KOPT-K1 (cell line): ENCODE results near the gene RBM45.
"Not testable (repeated sequence)": the region's sequence is repeated elsewhere in the genome, so short reads cannot be mapped to it uniquely, and the experiment has no call there.

Experiments
- H3K27ac ChIP-seq: fragments of 200-600 bp; sonication (generic); 2 replicates; pipeline ENCODE4 v1.5.1; 2016; ENCODE audit warnings: antibody characterized with exemption, mild to moderate bottlenecking, low read depth, low read length; ENCODE audit not compliant: poor library complexity, severe bottlenecking
- H3K36me3 ChIP-seq: fragments of 200-600 bp; sonication (generic); 2 replicates; pipeline ENCODE4 v1.5.1; 2017; ENCODE audit warnings: antibody characterized with exemption, mild to moderate bottlenecking, low read length, moderate library complexity; ENCODE audit not compliant: insufficient read depth
- H3K9me3 ChIP-seq: fragments of 200-600 bp; sonication (generic); 2 replicates; pipeline ENCODE4 v1.5.1; 2017; ENCODE audit warnings: antibody characterized with exemption, low read length, mild to moderate bottlenecking; ENCODE audit not compliant: insufficient read depth, poor library complexity, severe bottlenecking

RBM45 gene, protein sequence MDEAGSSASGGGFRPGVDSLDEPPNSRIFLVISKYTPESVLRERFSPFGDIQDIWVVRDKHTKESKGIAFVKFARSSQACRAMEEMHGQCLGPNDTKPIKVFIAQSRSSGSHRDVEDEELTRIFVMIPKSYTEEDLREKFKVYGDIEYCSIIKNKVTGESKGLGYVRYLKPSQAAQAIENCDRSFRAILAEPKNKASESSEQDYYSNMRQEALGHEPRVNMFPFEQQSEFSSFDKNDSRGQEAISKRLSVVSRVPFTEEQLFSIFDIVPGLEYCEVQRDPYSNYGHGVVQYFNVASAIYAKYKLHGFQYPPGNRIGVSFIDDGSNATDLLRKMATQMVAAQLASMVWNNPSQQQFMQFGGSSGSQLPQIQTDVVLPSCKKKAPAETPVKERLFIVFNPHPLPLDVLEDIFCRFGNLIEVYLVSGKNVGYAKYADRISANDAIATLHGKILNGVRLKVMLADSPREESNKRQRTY

DNA sequence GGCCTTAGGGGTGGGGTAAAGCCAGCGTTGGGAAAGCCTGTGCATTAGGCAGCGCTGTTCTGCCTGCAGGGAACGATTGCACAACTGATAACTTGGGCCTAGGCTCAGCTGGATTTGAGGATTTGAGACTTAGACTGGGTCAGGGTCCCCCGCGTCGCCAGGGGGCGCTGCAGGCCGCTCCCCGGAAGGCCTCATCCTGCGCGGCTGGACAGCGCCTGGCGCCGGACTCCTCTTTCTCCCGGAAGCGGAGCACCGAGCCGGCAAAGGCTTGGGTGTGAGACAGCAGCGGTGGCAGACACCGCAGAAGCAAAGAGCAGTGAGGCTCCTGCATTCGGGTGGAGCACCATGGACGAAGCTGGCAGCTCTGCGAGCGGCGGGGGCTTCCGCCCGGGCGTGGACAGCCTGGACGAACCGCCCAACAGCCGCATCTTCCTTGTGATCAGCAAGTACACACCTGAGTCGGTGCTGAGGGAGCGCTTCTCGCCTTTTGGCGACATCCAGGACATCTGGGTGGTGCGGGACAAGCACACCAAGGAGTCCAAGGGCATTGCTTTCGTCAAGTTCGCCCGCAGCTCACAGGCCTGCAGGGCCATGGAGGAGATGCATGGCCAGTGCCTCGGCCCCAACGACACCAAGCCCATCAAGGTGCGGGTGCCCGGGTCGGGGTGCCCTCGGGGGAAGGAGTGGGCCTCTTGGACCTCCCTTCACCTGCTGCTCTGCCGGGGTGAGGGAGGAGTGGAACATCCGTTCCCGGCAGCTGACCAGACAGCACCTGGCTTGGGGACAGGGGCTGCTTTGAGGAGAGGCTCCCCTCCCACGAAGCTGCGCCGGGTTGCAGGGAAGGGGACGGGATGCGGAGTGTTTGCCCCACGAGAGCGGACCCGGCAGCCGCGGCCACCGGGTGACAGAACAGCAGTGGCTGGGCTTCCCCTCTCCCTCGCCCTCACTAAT is at the start of gene RBM45:
Gene RBM45 (plus strand): TSS at position 236 of the 951 bp plus-strand sequence. CDS start 110 bp downstream, at position 346.
- Histone ChIP-seq H3K36me3 (peaks cover 5% of the 10 kb centered on the region; the same call in 1 of the 2 replicates), H3K27ac (peak within 1 kb of the TSS; percentile 72), H3K9me3 (no peaks in the 10 kb centered on the region)

DNA sequence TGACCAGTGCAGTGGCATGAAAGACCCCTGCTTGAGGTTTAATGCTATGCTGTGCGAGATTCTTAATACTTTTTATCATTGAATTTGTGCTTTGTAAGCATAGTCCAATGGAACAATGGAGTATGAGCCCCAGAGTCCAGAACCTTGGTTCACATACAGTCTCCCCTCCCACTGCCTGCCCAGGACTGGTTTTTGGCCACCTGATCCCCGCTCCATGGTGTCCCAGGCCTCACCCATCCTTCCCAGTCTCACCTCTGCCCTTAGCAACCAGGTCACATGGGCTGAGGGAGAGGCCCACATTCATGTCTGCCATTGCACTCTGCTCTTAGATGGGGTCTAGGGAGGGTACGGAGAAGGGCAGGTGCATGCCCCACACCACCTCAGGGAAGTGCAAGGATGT is 45.9 kb upstream of the RBM45 start:
- Histone ChIP-seq H3K9me3 (no peaks in the 10 kb centered on the region), H3K36me3 (no peaks in the 10 kb centered on the region), H3K27ac (no peak overlapping the region)

DNA sequence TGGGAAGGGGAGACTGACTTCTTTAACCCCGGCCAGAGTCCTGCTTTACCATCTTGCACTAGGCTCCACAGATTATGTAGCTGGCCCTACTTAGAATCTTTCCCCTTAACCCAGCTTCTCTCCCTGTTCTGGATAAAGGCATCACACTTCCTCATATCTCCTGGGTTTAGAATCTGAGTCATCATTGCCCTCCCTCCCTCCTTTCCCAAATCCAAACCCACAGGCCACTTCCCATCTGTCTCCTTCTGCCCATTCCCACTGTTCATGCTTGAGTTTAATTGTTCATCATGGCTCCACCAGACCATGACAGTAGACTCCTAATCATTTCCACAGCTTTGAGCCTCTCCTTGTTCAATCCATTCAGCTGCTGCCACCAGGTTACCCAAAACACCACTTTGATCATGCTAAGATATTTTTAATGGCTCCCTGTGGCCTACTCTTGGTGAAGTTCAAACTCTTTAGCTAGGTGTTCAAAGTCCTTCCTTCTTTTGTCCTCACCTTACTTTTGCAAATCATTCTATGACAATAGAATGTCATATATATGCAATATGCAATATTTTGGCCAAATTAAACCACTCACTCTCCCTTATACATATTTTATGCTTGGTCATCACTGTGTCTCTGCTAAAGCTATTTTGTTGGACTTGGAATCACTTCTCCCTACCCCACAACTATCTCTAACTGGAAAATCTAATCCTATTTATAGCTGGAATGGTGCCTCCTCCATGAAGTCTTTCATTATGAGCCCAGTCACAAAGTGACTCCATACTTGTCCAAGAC is 45.2 kb upstream of the RBM45 start:
- Histone ChIP-seq H3K9me3 (no peaks in the 10 kb centered on the region), H3K36me3 (no peaks in the 10 kb centered on the region), H3K27ac (no peak overlapping the region)

DNA sequence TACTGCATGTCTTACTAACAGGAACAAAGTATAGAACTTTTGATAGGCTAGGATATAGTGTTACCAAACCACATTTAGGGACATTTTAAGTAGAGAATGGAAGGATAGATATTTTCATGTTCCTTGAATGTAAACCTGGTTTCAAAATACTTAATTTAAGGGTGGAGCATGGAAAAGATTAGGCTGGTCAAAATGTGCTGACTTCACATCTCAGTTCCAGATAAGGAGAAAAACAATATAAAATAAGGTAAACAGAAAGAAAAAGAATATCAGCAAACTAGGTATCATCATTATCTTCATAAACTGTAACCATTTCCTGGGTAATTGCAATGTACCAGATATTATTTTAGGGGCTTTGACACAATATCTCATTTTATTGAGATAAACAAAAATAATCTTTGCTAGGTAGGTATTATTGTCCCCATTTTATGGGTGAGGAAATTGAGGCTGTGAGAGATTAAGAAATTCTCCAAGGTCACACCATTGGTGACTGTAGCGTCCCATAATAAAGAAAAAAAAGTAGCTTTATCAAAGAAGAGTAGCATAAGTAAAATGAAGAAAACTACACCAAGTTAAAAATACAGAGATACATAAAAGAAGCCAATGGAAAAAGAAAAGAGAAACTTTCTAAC is 43.3 kb upstream of the RBM45 start:
- no peaks in the 10 kb centered on the region for H3K36me3 ChIP-seq
- H3K27ac ChIP-seq, result no peak overlapping the region
- no peaks in the 10 kb centered on the region for H3K9me3 ChIP-seq

- Histone ChIP-seq H3K27ac (no peak overlapping the region), H3K9me3 (no peaks in the 10 kb centered on the region), H3K36me3 (no peaks in the 10 kb centered on the region)
Measured at GRCh38 chr2:178069551-178069950, 42.7 kb upstream of the RBM45 start.

DNA sequence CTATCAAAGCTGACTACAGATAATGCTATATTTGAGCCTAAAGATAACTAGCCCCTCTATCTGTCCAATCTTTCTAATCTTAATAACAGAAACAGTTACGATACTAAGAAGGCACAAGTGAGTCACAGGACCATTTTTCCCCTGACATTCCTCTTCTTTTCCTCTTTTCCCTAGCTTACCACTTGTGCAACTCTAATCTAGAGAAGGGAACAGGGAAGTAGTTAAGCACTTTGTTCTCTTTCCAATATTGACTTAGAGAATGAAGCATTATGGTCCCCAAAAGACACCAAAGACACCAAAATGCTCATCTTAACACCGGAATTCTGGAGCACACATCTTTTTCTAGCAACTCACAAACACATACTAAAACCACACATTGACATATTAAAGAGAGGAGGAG is 41.4 kb upstream of the RBM45 start:
- no peaks in the 10 kb centered on the region for H3K9me3 ChIP-seq
- H3K27ac ChIP-seq, result no peak overlapping the region
- no peaks in the 10 kb centered on the region for H3K36me3 ChIP-seq

GRCh38 chr2:178072000-178072382 is 40.2 kb upstream of the RBM45 start:
- H3K36me3 ChIP-seq, result no peaks in the 10 kb centered on the region
- no peak overlapping the region for H3K27ac ChIP-seq
- no peaks in the 10 kb centered on the region for H3K9me3 ChIP-seq

- Histone ChIP-seq H3K36me3 (no peaks in the 10 kb centered on the region), H3K27ac (no peak within 1 kb of the TSS), H3K9me3 (no peaks in the 10 kb centered on the region)
Measured at GRCh38 chr2:178072383-178073301, 39.6 kb upstream of the RBM45 start, which contains the start of gene PDE11A. TSS of gene PDE11A (minus strand) at chr2:178072777. CDS start at chr2:178072437, 340 bp downstream.

DNA sequence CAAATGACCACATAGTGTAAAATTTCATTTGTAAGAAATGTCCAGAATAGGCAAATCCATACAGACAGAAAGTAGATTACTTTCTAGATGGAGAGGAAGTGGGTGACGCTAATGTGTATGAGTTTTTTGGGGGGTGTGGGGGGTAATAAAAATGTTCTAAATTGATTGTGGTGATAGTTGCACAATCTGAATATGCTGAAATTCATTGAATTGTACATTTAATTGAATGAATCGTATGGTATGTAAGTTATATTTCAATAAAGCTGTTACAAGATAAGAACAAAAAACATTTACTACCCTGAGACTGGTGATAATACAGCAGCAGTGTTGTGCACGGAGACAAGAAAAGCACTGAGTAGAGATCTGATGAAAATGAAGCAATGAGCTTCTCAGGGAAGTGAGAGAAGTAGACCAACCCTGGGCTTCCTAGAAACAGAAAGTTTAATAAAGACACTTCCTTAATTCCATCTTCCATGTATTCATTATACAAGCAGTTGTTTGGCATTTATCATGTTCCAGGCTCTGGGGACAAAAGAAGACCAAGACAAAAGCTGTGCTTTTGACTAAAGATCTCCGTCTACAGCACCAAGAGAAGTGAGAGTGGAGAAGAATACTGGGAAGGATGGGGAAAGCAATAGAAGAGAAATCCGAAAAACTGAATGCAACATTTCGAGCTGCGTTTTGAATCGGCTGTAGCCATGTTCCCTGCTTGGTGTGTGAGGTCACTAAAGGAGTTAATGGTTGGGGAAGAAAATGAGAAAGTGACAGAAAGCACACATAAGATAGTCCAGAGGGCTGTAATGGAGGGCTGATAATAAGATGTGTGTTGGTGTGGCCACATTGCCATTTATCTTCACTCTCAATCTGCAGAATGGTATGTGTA is 37.9 kb upstream of the RBM45 start:
- Histone ChIP-seq H3K27ac (no peak overlapping the region), H3K9me3 (no peaks in the 10 kb centered on the region)

DNA sequence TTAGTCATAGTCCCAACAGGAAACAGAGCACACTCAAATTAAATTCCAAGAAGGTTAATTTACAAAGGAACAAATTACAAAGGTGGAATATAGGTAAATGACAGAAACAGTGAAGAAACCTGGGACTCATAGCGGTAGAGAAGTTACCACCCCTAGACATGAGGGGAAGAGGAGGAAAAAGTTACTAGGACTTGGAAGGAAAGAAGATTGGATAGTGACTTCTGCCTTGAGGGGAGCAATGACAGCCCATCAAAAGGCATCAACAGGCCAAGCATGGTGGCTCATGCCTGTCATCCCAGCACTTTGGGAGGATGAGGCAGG is 37.3 kb upstream of the RBM45 start:
- H3K36me3 ChIP-seq, result no peaks in the 10 kb centered on the region
- H3K9me3 ChIP-seq, result no peaks in the 10 kb centered on the region
- no peak overlapping the region for H3K27ac ChIP-seq

More for the DNA sequence above, 37.9 kb upstream of the RBM45 start:
- H3K36me3 ChIP-seq, result no peaks in the 10 kb centered on the region

DNA sequence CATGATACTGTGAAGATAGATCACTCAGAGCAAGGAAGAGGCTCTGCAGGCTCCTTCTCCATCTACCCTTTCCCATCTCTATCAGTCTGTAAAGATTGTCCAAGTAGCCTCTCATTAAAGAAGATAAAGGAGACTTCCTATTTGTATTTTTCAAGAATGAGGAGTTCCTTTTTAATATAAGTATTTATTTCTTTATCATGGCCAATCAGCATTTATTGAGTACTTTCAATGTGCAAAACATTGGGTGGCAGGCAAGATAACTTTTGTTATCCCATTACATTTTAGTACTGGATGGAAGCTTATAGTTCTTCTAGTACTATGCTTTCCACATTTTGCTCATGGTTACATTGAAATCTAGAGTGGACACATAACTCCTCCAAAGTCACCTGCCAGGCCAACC is 36.1 kb upstream of the RBM45 start:
- Histone ChIP-seq H3K9me3 (no peaks in the 10 kb centered on the region), H3K27ac (no peak overlapping the region), H3K36me3 (no peaks in the 10 kb centered on the region)

DNA sequence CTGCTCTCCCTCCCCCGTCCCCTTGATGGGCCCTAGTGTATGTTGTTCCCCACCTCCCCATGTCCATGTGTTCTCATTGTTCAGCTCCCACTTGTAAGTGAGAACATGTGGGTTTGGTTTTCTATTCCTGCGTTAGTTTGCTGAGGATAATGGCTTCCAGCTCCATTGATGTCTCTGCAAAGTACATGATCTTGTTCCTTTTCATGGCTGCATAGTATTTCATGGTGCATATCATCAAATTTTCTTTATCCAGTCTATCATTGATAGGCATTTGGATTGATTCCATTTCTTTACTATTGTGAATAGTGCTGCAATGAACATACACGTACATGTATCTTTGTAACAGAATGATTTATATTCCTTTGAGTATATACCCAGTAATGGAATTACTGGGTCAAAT is 33.0 kb upstream of the RBM45 start:
- not testable (repeated sequence) for H3K27ac ChIP-seq, H3K9me3 ChIP-seq, H3K36me3 ChIP-seq
